Neuronal stem cell (in vitro differentiated cells): ENCODE results near the gene VCP.
A peak's percentile ranks its signal among the peaks of the same experiment; 100 is the strongest.

Experiments used
- DNase-seq: peaks from one replicate; pipeline ENCODE4 v3.0.0-alpha.2; 2013; ENCODE audit warnings: low spot score
- H2AFZ ChIP-seq: one replicate; pipeline ENCODE4 v1.6.1; 2013; ENCODE audit warnings: mild to moderate bottlenecking, low read length, inconsistent platforms
- H2AK5ac ChIP-seq: 2 replicates; pipeline ENCODE4 v1.6.1; 2013; ENCODE audit warnings: low read depth, mild to moderate bottlenecking, inconsistent platforms, low read length, moderate library complexity, mixed read lengths
- H2BK120ac ChIP-seq: 2 replicates; pipeline ENCODE4 v1.6.1; 2013; ENCODE audit warnings: low read depth, mild to moderate bottlenecking, inconsistent platforms, low read length, moderate library complexity, mixed read lengths
- H2BK12ac ChIP-seq: one replicate; pipeline ENCODE4 v1.6.1; 2013; ENCODE audit warnings: low read length, inconsistent platforms
- H2BK15ac ChIP-seq: 2 replicates; pipeline ENCODE4 v1.6.1; 2013; ENCODE audit warnings: mild to moderate bottlenecking, low read length, inconsistent platforms, mixed read lengths
- H2BK5ac ChIP-seq: one replicate; pipeline ENCODE4 v1.6.1; 2013; ENCODE audit warnings: inconsistent platforms, mild to moderate bottlenecking, low read length, moderate library complexity
- H3K14ac ChIP-seq: one replicate; pipeline ENCODE4 v1.6.1; 2013; ENCODE audit warnings: low read length, inconsistent platforms
- H3K18ac ChIP-seq: 2 replicates; pipeline ENCODE4 v1.6.1; 2013; ENCODE audit warnings: low read length, inconsistent platforms
- H3K23ac ChIP-seq: 2 replicates; pipeline ENCODE4 v1.6.1; 2013; ENCODE audit warnings: low read depth, mild to moderate bottlenecking, mixed read lengths, low read length, inconsistent platforms; ENCODE audit not compliant: poor library complexity
- H3K27ac ChIP-seq: replicated peaks from 3 replicates; pipeline ENCODE4 v1.5.1; 2013; ENCODE audit warnings: low read length, inconsistent platforms
- H3K27me3 ChIP-seq, 3 experiments: 2 replicates each; pipeline ENCODE4 v1.6.1; 2013; ENCODE audit warnings: low read length in 3 of 3, mild to moderate bottlenecking in 2 of 3, inconsistent platforms in 1 of 3, low read depth in 1 of 3, mixed read lengths in 1 of 3, moderate library complexity in 1 of 3; ENCODE audit not compliant: control insufficient read depth in 3 of 3, insufficient read depth in 3 of 3
- H3K36me3 ChIP-seq, 2 donors: replicated peaks in 1 of 2; 2 replicates each; pipeline ENCODE4 v1.6.1; 2013; ENCODE audit warnings: low read length in 2 of 2; ENCODE audit not compliant: control insufficient read depth in 2 of 2, insufficient read depth in 2 of 2
- H3K4ac ChIP-seq: 2 replicates; pipeline ENCODE4 v1.6.1; 2013; ENCODE audit warnings: inconsistent platforms, mild to moderate bottlenecking, low read length, moderate library complexity
- H3K4me1 ChIP-seq, 2 donors: 1 replicate in 1 of 2; 2 replicates in 1 of 2; pipeline ENCODE4 v1.6.1; 2013; ENCODE audit warnings: low read length in 2 of 2, low read depth in 1 of 2; ENCODE audit not compliant: control insufficient read depth in 2 of 2, insufficient read depth in 1 of 2
- H3K4me2 ChIP-seq: one replicate; pipeline ENCODE4 v1.6.1; 2013; ENCODE audit warnings: mild to moderate bottlenecking, low read length, inconsistent platforms; ENCODE audit not compliant: insufficient read depth, poor library complexity, severe bottlenecking
- H3K4me3 ChIP-seq, 2 donors: 2 replicates each; pipeline ENCODE4 v1.5.1; 2013; ENCODE audit warnings: low read length in 2 of 2, mild to moderate bottlenecking in 2 of 2, inconsistent platforms in 1 of 2, moderate library complexity in 1 of 2
- H3K79me1 ChIP-seq: one replicate; pipeline ENCODE4 v1.6.1; 2013; ENCODE audit warnings: low read depth, mild to moderate bottlenecking, inconsistent platforms, low read length, moderate library complexity
- H3K9ac ChIP-seq: one replicate; pipeline ENCODE4 v1.6.1; 2013; ENCODE audit warnings: mild to moderate bottlenecking, low read depth, low read length, inconsistent platforms; ENCODE audit not compliant: poor library complexity
- H3K9me3 ChIP-seq, 2 donors: replicated peaks in 1 of 2; 2 replicates each; pipeline versions ENCODE3 to v1.6.1; 2013; ENCODE audit warnings: low read length in 2 of 2, mild to moderate bottlenecking in 2 of 2, inconsistent platforms in 1 of 2, low read depth in 1 of 2, mixed read lengths in 1 of 2, moderate library complexity in 1 of 2; ENCODE audit not compliant: control insufficient read depth in 2 of 2, insufficient read depth in 1 of 2
- H4K8ac ChIP-seq: one replicate; pipeline ENCODE4 v1.6.1; 2013; ENCODE audit warnings: low read depth, mild to moderate bottlenecking, inconsistent platforms, low read length, moderate library complexity
- H4K91ac ChIP-seq: one replicate; pipeline ENCODE4 v1.6.1; 2013; ENCODE audit warnings: low read length, low read depth, mild to moderate bottlenecking, inconsistent platforms; ENCODE audit not compliant: poor library complexity
- WGBS, 2 donors: extraction: QIAGEN DNeasy Blood & Tissue Kit; methylation state at CpG; one replicate each; pipeline ENCODE4 v1.1.7; 2013; ENCODE audit warnings: missing lambda C conversion rate in 2 of 2, mixed read lengths in 1 of 2; ENCODE audit not compliant: insufficient read length in 2 of 2, insufficient replicate concordance in 1 of 2; ENCODE audit errors: extremely low coverage in 2 of 2; 5-methylcytosine and 5-hydroxymethylcytosine counted together

Gene VCP

DNA sequence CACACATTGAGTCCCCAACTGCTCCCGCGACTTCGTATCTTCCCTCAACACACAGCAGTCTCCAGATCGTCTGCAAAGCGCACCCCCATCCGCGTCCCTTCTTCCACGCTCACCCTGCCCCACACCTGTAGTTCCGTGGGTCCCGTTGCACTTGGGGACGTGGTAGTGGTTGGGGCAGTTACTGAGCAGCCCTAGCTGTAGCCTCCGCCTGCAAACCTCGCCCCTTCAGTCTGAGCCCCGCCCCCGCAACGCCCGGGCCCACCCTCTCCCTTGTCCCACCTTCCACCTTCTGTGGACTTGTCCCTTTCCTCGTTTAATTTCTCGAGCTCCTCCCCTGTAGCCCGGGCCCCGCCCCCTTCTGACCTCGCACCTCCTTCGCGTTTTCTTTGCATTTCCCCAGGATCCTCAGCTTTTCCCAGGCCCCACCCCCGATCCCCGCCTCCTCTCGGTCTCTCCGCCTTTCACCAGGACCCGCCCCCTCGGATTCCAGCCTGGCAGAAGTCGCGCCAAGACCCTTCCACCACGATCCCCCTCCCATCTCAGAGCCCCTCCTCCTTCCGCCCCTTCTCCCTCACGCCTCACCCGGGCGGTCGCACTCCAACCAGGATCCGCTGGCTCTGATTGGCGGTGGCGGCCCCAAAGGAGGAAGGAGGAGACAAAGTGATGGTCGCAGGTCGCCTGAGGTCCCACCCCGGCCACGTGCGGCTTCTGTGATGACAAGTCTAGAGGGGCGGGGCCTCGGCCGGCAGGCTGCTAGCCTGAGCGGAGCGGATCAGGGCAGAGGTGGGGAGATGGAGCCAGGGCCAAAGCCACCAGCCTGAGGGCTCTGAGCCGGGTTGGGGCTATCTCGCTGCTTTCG lies 43.5 kb upstream of the VCP start, which contains the start of gene ATOSB:
ATOSB (minus strand) TSS at position 183 of the 859 bp plus-strand sequence. CDS start 7,588 bp downstream, outside the sequence.
- H3K4me1 ChIP-seq = peaks cover 23 to 26% of the 10 kb centered on the region in 2 donors
- H3K9ac ChIP-seq = peak within 1 kb of the TSS; percentile 97
- peak within 1 kb of the TSS; percentile 69 for H2BK5ac ChIP-seq
- H3K27me3 ChIP-seq = peaks cover 0 to 3% (median 0%) of the 10 kb centered on the region in 3 experiments
- no peak within 1 kb of the TSS for H3K4ac ChIP-seq
- DNase-seq = peak; percentile 99
- peak within 1 kb of the TSS; percentile 91 for H3K18ac ChIP-seq
- H4K8ac ChIP-seq = no peak within 1 kb of the TSS
- H2BK120ac ChIP-seq = peak within 1 kb of the TSS; percentile 83
- no peak within 1 kb of the TSS for H2BK12ac ChIP-seq
- peak within 1 kb of the TSS; percentile 73 for H3K14ac ChIP-seq
- peak within 1 kb of the TSS; percentile 81 for H2AFZ ChIP-seq
- H3K4me2 ChIP-seq = peak within 1 kb of the TSS; percentile 92
- H3K4me3 ChIP-seq = peak within 1 kb of the TSS; percentile 82 to 85
- H4K91ac ChIP-seq = peak within 1 kb of the TSS; percentile 79
- H3K79me1 ChIP-seq = peaks cover 7% of the 10 kb centered on the region
- H3K23ac ChIP-seq = peak within 1 kb of the TSS; percentile 45
- peak within 1 kb of the TSS; percentile 23 for H2BK15ac ChIP-seq
- no peaks in the 10 kb centered on the region for H3K36me3 ChIP-seq
- H2AK5ac ChIP-seq = peak within 1 kb of the TSS; percentile 53
- peak within 1 kb of the TSS; percentile 100 for H3K27ac ChIP-seq
- WGBS, 2 donors = no CpG with 5 or more reads among the region's 54 CpGs
- no peaks in the 10 kb centered on the region for H3K9me3 ChIP-seq

- Histone ChIP-seq H2AFZ (peak overlapping the region; percentile 58), H2BK5ac (peak overlapping the region; percentile 69), H2AK5ac (peak overlapping the region; percentile 53), H3K27ac (peak overlapping the region; percentile 100), H2BK12ac (no peak overlapping the region), H3K14ac (peak overlapping the region; percentile 73), H3K4me2 (peak overlapping the region; percentile 85), H3K36me3 (no peaks in the 10 kb centered on the region), H2BK120ac (peak overlapping the region; percentile 83), H3K4me3 (peak overlapping the region; percentile 82 to 85), H4K8ac (no peak overlapping the region), H3K79me1 (peaks cover 14% of the 10 kb centered on the region), H3K4me1 (peaks cover 28 to 32% of the 10 kb centered on the region in 2 donors), H3K9me3 (no peaks in the 10 kb centered on the region), H4K91ac (peak overlapping the region; percentile 79), H3K27me3 (peaks cover 0 to 3% (median 0%) of the 10 kb centered on the region in 3 experiments), H3K4ac (no peak overlapping the region), H3K9ac (peak overlapping the region; percentile 97), H2BK15ac (peak overlapping the region; percentile 23), H3K23ac (peak overlapping the region; percentile 45), H3K18ac (peak overlapping the region; percentile 91)
- WGBS, 2 donors = no CpG with 5 or more reads among the region's 12 CpGs
- DNase-seq = peak; percentile 49
Measured at GRCh38 chr9:35114840-35115628, 42.6 kb upstream of the VCP start.

- peak overlapping the region; percentile 45 for H3K23ac ChIP-seq
- H2BK5ac ChIP-seq = peak overlapping the region; percentile 69
- no peak overlapping the region for H4K8ac ChIP-seq
- peaks cover under 1 to 2% of the 10 kb centered on the region in 2 donors for H3K36me3 ChIP-seq
- DNase-seq = peak; percentile 91
- H2BK12ac ChIP-seq = no peak overlapping the region
- peak overlapping the region; percentile 83 for H2BK120ac ChIP-seq
- peak overlapping the region; percentile 86 for H3K18ac ChIP-seq
- peaks cover 0 to 3% (median 0%) of the 10 kb centered on the region in 3 experiments for H3K27me3 ChIP-seq
- peak overlapping the region; percentile 79 for H4K91ac ChIP-seq
- H2AK5ac ChIP-seq = no peak overlapping the region
- peaks cover 14% of the 10 kb centered on the region for H3K79me1 ChIP-seq
- H3K9ac ChIP-seq = no peak overlapping the region
- no CpG with 5 or more reads among the region's 5 CpGs for WGBS, 2 donors
- H3K9me3 ChIP-seq = no peaks in the 10 kb centered on the region
- H3K4ac ChIP-seq = no peak overlapping the region
- peak overlapping the region; percentile 100 for H3K27ac ChIP-seq
- peaks cover 28 to 32% of the 10 kb centered on the region in 2 donors for H3K4me1 ChIP-seq
- peak overlapping the region; percentile 58 for H2AFZ ChIP-seq
- H3K4me2 ChIP-seq = peak overlapping the region; percentile 85
- H3K4me3 ChIP-seq = peak overlapping the region; percentile 82 to 85
- H3K14ac ChIP-seq = peak overlapping the region; percentile 73
- peak overlapping the region; percentile 23 for H2BK15ac ChIP-seq
Measured at GRCh38 chr9:35114113-35114839, 41.9 kb upstream of the VCP start.
